GM13977 (cell line): ENCODE measurements around the gene TEDC2.
"Not testable (repeated sequence)": the region's sequence is repeated elsewhere in the genome, so short reads cannot be mapped to it uniquely, and the experiment has no call there.

ENCODE experiments used
- DNase-seq: peaks from one replicate; pipeline ENCODE4 v3.0.0; 2012; ENCODE audit warnings: low spot score
- CTCF ChIP-seq: IDR thresholded peaks from 2 replicates; pipeline ENCODE4 v1.5.1; 2012; ENCODE audit warnings: mild to moderate bottlenecking, control low read depth; ENCODE audit not compliant: insufficient read depth; ENCODE audit errors: extremely low read depth, missing control alignments
- in situ Hi-C: fragments of 300-500 bp; cut with MboI; formaldehyde crosslinking; loops from one replicate; pipeline ENCODE4 v1.12.0; 2022; ENCODE audit warnings: low sequenced_read_pairs, low pct_unique_long_range_greater_than_20kb, mixed read lengths, inconsistent platforms; ENCODE audit not compliant: unreplicated experiment

Gene TEDC2

GRCh38 chr16:2476741-2477140 is 16.8 kb downstream of the TEDC2 start:
- in situ Hi-C loops: no loop called here
- no peak for TF ChIP-seq CTCF
- no peak for DNase-seq

GRCh38 chr16:2477327-2477726 is 17.4 kb downstream of the TEDC2 start:
- in situ Hi-C loops: no loop called here
- TF ChIP-seq CTCF: no peak
- DNase-seq: no peak

- in situ Hi-C loops: no loop called here
- no peak for DNase-seq
- TF ChIP-seq CTCF: no peak
Measured at GRCh38 chr16:2478279-2478678, 18.4 kb downstream of the TEDC2 start.

- in situ Hi-C loops: loop anchor here (10.0 kb wide), 1 partner anchor 125 kb away; no protein-coding TSS in a partner anchor
- not testable (repeated sequence) for DNase-seq
Measured at GRCh38 chr16:2479996-2480395, 20.1 kb downstream of the TEDC2 start.

DNA sequence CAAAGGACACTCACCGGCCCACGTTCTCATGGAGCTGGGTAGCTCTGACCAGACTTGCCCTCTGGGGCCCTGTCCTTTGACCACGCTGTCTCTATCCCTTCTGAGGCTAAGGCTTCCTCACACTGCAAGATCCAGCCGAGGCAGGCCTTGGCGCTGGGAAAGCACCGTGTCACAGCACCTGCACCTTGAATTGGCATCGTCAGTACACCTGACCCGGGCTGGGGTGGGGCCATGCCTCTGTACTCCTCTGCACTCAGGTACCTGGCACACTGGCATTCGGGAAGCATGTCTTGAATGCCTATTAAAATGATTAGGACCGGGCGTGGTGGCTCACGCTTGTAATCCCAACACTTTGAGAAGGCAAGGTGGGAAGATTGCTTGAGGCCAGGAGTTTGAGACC is 21.0 kb downstream of the TEDC2 start:
- DNase-seq: no peak
- TF ChIP-seq CTCF: no peak
- in situ Hi-C loops: loop anchor here (10.0 kb wide), 1 partner anchor 126 kb away; no protein-coding TSS in a partner anchor

DNA sequence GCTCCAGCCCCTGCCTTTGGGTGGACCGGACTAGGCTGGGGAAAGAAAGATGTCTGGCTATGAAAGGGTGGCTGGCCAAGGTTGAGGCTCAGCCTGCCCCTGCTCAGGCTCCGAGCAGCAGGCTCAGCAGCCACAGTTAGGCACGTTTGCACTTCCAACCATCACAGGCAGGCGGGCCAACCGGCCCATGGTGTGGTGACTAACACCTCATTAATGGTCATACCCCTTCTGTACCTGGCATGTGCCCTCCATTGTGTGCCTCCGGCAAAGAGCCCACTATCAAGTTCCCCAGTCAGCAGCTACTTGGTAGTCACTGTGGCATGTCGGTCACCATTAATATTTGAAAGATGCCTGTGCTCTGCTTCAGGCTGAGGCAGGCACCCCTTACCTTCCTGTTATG is 21.8 kb downstream of the TEDC2 start:
- TF ChIP-seq CTCF: no peak
- no peak for DNase-seq
- in situ Hi-C loops: loop anchor here (10.0 kb wide), 1 partner anchor 127 kb away; no protein-coding TSS in a partner anchor

- no peak for TF ChIP-seq CTCF
- in situ Hi-C loops: loop anchor here (10.0 kb wide), 1 partner anchor 127 kb away; no protein-coding TSS in a partner anchor
- no peak for DNase-seq
Measured at GRCh38 chr16:2482249-2482648, 22.3 kb downstream of the TEDC2 start.
